GM10248 (cell line): ENCODE data around the gene SELPLG.

Experiments used
- CTCF ChIA-PET: fragments of 300-600 bp; sonication (Branson Sonifier 250); formaldehyde crosslinking; extraction: SDS; loops from one replicate; lab custom pipeline; 2021; ENCODE audit warnings: antibody characterized with exemption; lab: Yijun Ruan, JAX
- POLR2A ChIA-PET: fragments of 350-650 bp; sonication (Branson Sonifier 250); formaldehyde crosslinking; extraction: SDS; loops from one replicate; lab custom pipeline; 2020; ENCODE audit warnings: antibody characterized with exemption; lab: Yijun Ruan, JAX
- DNase-seq: peaks from one replicate; pipeline ENCODE4 v3.0.0; 2012; ENCODE audit errors: extremely low spot score
- CTCF ChIP-seq: IDR thresholded peaks from 2 replicates; pipeline ENCODE4 v1.5.1; 2012; ENCODE audit warnings: mild to moderate bottlenecking, low read depth; ENCODE audit errors: extremely low read depth, missing control alignments, control extremely low read depth

The SELPLG gene

GRCh38 chr12:108633534-108634248 lies at the start of gene SELPLG:
SELPLG (minus strand) TSS chr12:108633894; CDS start chr12:108624307, 9,587 bp downstream.
- TF ChIP-seq CTCF = peak; percentile 20
- POLR2A ChIA-PET = no interaction called here
- DNase-seq = peak; percentile 87
- CTCF ChIA-PET = interaction anchor here (0.7 to 16.1 kb wide), 10 partner anchors 16 to 189 kb away, joined by 3 to 235 read pairs (median 4); no protein-coding TSS in a partner anchor

GRCh38 chr12:108681317-108681716 lies 47.6 kb upstream of the SELPLG start:
- POLR2A ChIA-PET = interaction anchor here (0.5 kb wide), 1 partner anchor 12 kb away, joined by 4 read pairs; no protein-coding TSS in a partner anchor
- CTCF ChIA-PET = interaction anchor here (0.9 to 3.4 kb wide), 6 partner anchors 11 to 110 kb away, joined by 3 to 22 read pairs (median 5); no protein-coding TSS in a partner anchor
- DNase-seq = no peak
- no peak for TF ChIP-seq CTCF

GRCh38 chr12:108679106-108679681 lies 45.5 kb upstream of the SELPLG start:
- POLR2A ChIA-PET = interaction anchor here (0.7 kb wide), 2 partner anchors 34 to 996 kb away, joined by 4 read pairs; no protein-coding TSS in a partner anchor
- no peak for TF ChIP-seq CTCF
- no peak for DNase-seq
- CTCF ChIA-PET = interaction anchor here (1.0 to 3.4 kb wide), 9 partner anchors 9 to 272 kb away, joined by 3 to 22 read pairs (median 5); no protein-coding TSS in a partner anchor

- TF ChIP-seq CTCF = no peak
- ChIA-PET CTCF (interaction anchor here (1.6 to 3.4 kb wide), 4 partner anchors 12 to 17 kb away, joined by 4 to 22 read pairs (median 8); no protein-coding TSS in a partner anchor), POLR2A (interaction anchor here (0.7 kb wide), 1 partner anchor 995 kb away, joined by 4 read pairs; no protein-coding TSS in a partner anchor)
- no peak for DNase-seq
These were observed 44.5 kb upstream of the SELPLG start for GRCh38 chr12:108678104-108678730.

- POLR2A ChIA-PET = no interaction called here
- no peak for DNase-seq
- CTCF ChIA-PET = interaction anchor here (1.1 kb wide), 1 partner anchor 13 kb away, joined by 6 read pairs; no protein-coding TSS in a partner anchor
These were observed 43.7 kb upstream of the SELPLG start for GRCh38 chr12:108677381-108677780.

More at GRCh38 chr12:108677381-108677780, 43.7 kb upstream of the SELPLG start:
- no peak for TF ChIP-seq CTCF
